Measurements from ENCODE around the gene HIVEP3. TPM values are rescaled to one million over a fixed set of nuclear protein-coding genes. Genes with fewer than 3 reads are reported as not detected.

The HIVEP3 gene
- total RNA-seq, 1 experiment from 2014 or later: 11.0 TPM

GRCh38 chr1:41682845-41683625, 235.7 kb downstream of the HIVEP3 start:
- H4K20me1 ChIP-seq (ENCODE audit: insufficient read depth): no peaks in the 10 kb centered on the region
- H2AFZ ChIP-seq: no peak overlapping the region
- no peak for DNase-seq
- intact Hi-C loops (cut with micrococcal nuclease; ENCODE audit: unreplicated experiment): no loop called here
- H3K36me3 ChIP-seq (ENCODE audit: low read depth): no peaks in the 10 kb centered on the region
- no peak overlapping the region; the same call in 1 of the 2 replicates for H3K27ac ChIP-seq
- ChIA-PET POLR2A (ENCODE audit: unreplicated experiment) (no interaction called here), CTCF (no interaction called here)
- H3K9me3 ChIP-seq (ENCODE audit: insufficient read depth, low read depth): no peaks in the 10 kb centered on the region
- TF ChIP-seq EZH2 (IDR thresholded peaks at IDR 0.05; ENCODE audit: low read depth) (no peak), CTCF (conservative IDR thresholded peaks at IDR 0.05) (no peak)
- H3K79me2 ChIP-seq (ENCODE audit: low read depth): no peaks in the 10 kb centered on the region
- H3K27me3 ChIP-seq (ENCODE audit: insufficient read depth, low read depth): no peaks in the 10 kb centered on the region
- H3K4me3 ChIP-seq: no peak overlapping the region
- no TSS peak for BruUV-seq (replicated peaks)
- no peaks in the 10 kb centered on the region; the same call in 1 of the 2 replicates for H3F3A ChIP-seq (ENCODE audit: insufficient read depth, low read depth)
- no peaks in the 10 kb centered on the region for H3K9me2 ChIP-seq (ENCODE audit: insufficient read depth)
- H3K4me2 ChIP-seq: no peak overlapping the region
- H3K4me1 ChIP-seq (replicated peaks; ENCODE audit: insufficient read depth): peaks cover 21% of the 10 kb centered on the region

- Histone ChIP-seq H4K20me1 (ENCODE audit: insufficient read depth) (no peaks in the 10 kb centered on the region), H3K79me2 (ENCODE audit: low read depth) (no peaks in the 10 kb centered on the region), H3K27me3 (ENCODE audit: insufficient read depth, low read depth) (no peaks in the 10 kb centered on the region), H3K9me2 (ENCODE audit: insufficient read depth) (no peaks in the 10 kb centered on the region), H2AFZ (no peak overlapping the region), H3K9me3 (ENCODE audit: insufficient read depth, low read depth) (no peaks in the 10 kb centered on the region), H3K4me2 (no peak overlapping the region), H3K27ac (no peak overlapping the region), H3K4me1 (replicated peaks; ENCODE audit: insufficient read depth) (peaks cover 21% of the 10 kb centered on the region), H3K36me3 (ENCODE audit: low read depth) (no peaks in the 10 kb centered on the region), H3F3A (ENCODE audit: insufficient read depth, low read depth) (no peaks in the 10 kb centered on the region; the same call in 1 of the 2 replicates), H3K4me3 (no peak overlapping the region)
- ChIA-PET POLR2A (ENCODE audit: unreplicated experiment) (no interaction called here), CTCF (no interaction called here)
- BruUV-seq (replicated peaks): no TSS peak
- intact Hi-C loops (cut with micrococcal nuclease; ENCODE audit: unreplicated experiment): no loop called here
- no peak for TF ChIP-seq EZH2 (IDR thresholded peaks at IDR 0.05; ENCODE audit: low read depth)
- no peak for TF ChIP-seq CTCF (conservative IDR thresholded peaks at IDR 0.05)
- no peak for DNase-seq
Observed at GRCh38 chr1:41682149-41682548, 236.6 kb downstream of the HIVEP3 start.

- BruUV-seq (replicated peaks): no TSS peak
- H2AFZ ChIP-seq: no peak overlapping the region
- H3K27ac ChIP-seq: no peak overlapping the region
- peaks cover 21% of the 10 kb centered on the region for H3K4me1 ChIP-seq (replicated peaks; ENCODE audit: insufficient read depth)
- H3F3A ChIP-seq (ENCODE audit: insufficient read depth, low read depth): no peaks in the 10 kb centered on the region; the same call in 1 of the 2 replicates
- H3K27me3 ChIP-seq (ENCODE audit: insufficient read depth, low read depth): no peaks in the 10 kb centered on the region
- no peak overlapping the region for H3K4me3 ChIP-seq
- H4K20me1 ChIP-seq (ENCODE audit: insufficient read depth): no peaks in the 10 kb centered on the region
- no peaks in the 10 kb centered on the region for H3K36me3 ChIP-seq (ENCODE audit: low read depth)
- no peak for TF ChIP-seq EZH2 (IDR thresholded peaks at IDR 0.05; ENCODE audit: low read depth)
- no peak for TF ChIP-seq CTCF (conservative IDR thresholded peaks at IDR 0.05)
- intact Hi-C loops (cut with micrococcal nuclease; ENCODE audit: unreplicated experiment): no loop called here
- H3K9me3 ChIP-seq (ENCODE audit: insufficient read depth, low read depth): no peaks in the 10 kb centered on the region
- POLR2A ChIA-PET (ENCODE audit: unreplicated experiment): interaction anchor here (0.5 kb wide), 1 partner anchor 33 kb away, joined by 10 read pairs; no protein-coding TSS in a partner anchor
- no peaks in the 10 kb centered on the region for H3K79me2 ChIP-seq (ENCODE audit: low read depth)
- DNase-seq: no peak
- H3K9me2 ChIP-seq (ENCODE audit: insufficient read depth): no peaks in the 10 kb centered on the region
- no peak overlapping the region for H3K4me2 ChIP-seq
- CTCF ChIA-PET: interaction anchor here (0.6 kb wide), 1 partner anchor 79 kb away, joined by 3 read pairs; no protein-coding TSS in a partner anchor
Observed at GRCh38 chr1:41681331-41682098, 237.2 kb downstream of the HIVEP3 start.
